HepG2 (cell line): ENCODE data around the gene IGF2. TPM values are rescaled to one million over a fixed set of nuclear protein-coding genes. Genes with fewer than 3 reads are reported as not detected.

ENCODE experiments used
- AGO2 ChIP-seq: fragments of 200-400 bp; formaldehyde crosslinking; optimal IDR thresholded peaks from 2 replicates; pipeline ENCODE3; 2017; ENCODE audit warnings: mild to moderate bottlenecking, low read depth, low read length, moderate library complexity
- BHLHE40 ChIP-seq: IDR thresholded peaks from 2 replicates; pipeline ENCODE4 v1.6.1; 2011; ENCODE audit warnings: low read length, improper control_type of control experiment
- FIP1L1 ChIP-seq: fragments of 200-400 bp; formaldehyde crosslinking; IDR thresholded peaks from 2 replicates; pipeline ENCODE4 v1.6.1; 2018; ENCODE audit warnings: low read depth, mild to moderate bottlenecking, low read length, moderate library complexity, borderline replicate concordance; ENCODE audit not compliant: insufficient read depth
- GATAD2A ChIP-seq: IDR thresholded peaks from 2 replicates; pipeline ENCODE4 v1.6.1; 2016
- HOXA5 ChIP-seq: sonication (generic); formaldehyde crosslinking; IDR thresholded peaks from 2 replicates; pipeline ENCODE4 v1.4.0; 2020; ENCODE audit warnings: missing genetic modification reagents
- KDM1A ChIP-seq: IDR thresholded peaks from 2 replicates; pipeline ENCODE4 v1.6.1; 2016; ENCODE audit warnings: missing compliant biosample characterization
- MTA3 ChIP-seq: sonication (generic); formaldehyde crosslinking; IDR thresholded peaks from 2 replicates; pipeline ENCODE4 v1.4.0; 2020; ENCODE audit warnings: missing genetic modification reagents
- MTF2 ChIP-seq: sonication (generic); formaldehyde crosslinking; IDR thresholded peaks from 2 replicates; pipeline ENCODE4 v1.5.0; 2020; ENCODE audit warnings: missing genetic modification reagents, borderline replicate concordance
- MZF1 ChIP-seq: sonication (generic); formaldehyde crosslinking; IDR thresholded peaks from 2 replicates; pipeline ENCODE4 v1.8.1; 2023; ENCODE audit warnings: mild to moderate bottlenecking, missing genetic modification reagents, borderline replicate concordance
- NCOA2 ChIP-seq: sonication (generic); formaldehyde crosslinking; IDR thresholded peaks from 2 replicates; pipeline ENCODE4 v1.8.0; 2022; ENCODE audit warnings: inconsistent platforms
- PAX8 ChIP-seq: sonication (generic); formaldehyde crosslinking; IDR thresholded peaks from 2 replicates; pipeline ENCODE4 v1.8.0; 2022; ENCODE audit warnings: mild to moderate bottlenecking, missing genetic modification reagents, borderline replicate concordance
- PHF20 ChIP-seq: sonication (generic); formaldehyde crosslinking; IDR thresholded peaks from 2 replicates; pipeline ENCODE4 v1.5.0; 2020; ENCODE audit warnings: mild to moderate bottlenecking, missing genetic modification reagents
- POLR2AphosphoS5 ChIP-seq: IDR thresholded peaks from 2 replicates; pipeline ENCODE4 v1.6.1; 2012; ENCODE audit warnings: low read depth, low read length
- SATB2 ChIP-seq: sonication (generic); formaldehyde crosslinking; IDR thresholded peaks from 2 replicates; pipeline ENCODE4 v1.5.0; 2020; ENCODE audit warnings: missing genetic modification reagents
- TAF15 ChIP-seq: fragments of 200-400 bp; formaldehyde crosslinking; IDR thresholded peaks from one replicate; pipeline ENCODE4 v1.6.1; 2018; ENCODE audit warnings: mild to moderate bottlenecking, low read depth, low read length; ENCODE audit not compliant: poor library complexity, severe bottlenecking
- WIZ ChIP-seq: sonication (generic); formaldehyde crosslinking; IDR thresholded peaks from 2 replicates; pipeline ENCODE4 v1.5.1; 2020; ENCODE audit warnings: mild to moderate bottlenecking, missing genetic modification reagents
- ZEB1 ChIP-seq: IDR thresholded peaks from 2 replicates; pipeline ENCODE4 v1.6.1; 2012; ENCODE audit warnings: mild to moderate bottlenecking, low read depth, inconsistent platforms; ENCODE audit not compliant: insufficient replicate concordance
- ZFP36L2 ChIP-seq: sonication (generic); formaldehyde crosslinking; IDR thresholded peaks from 2 replicates; pipeline ENCODE4 v1.4.0; 2020; ENCODE audit warnings: missing genetic modification reagents
- ZIK1 ChIP-seq: sonication (generic); formaldehyde crosslinking; IDR thresholded peaks from 2 replicates; pipeline ENCODE4 v1.5.0; 2020; ENCODE audit warnings: mild to moderate bottlenecking, low read depth, missing genetic modification reagents, borderline replicate concordance
- ZNF282 ChIP-seq: fragments of 450-650 bp; IDR thresholded peaks from 2 replicates; pipeline ENCODE4 v1.6.1; 2018; ENCODE audit not compliant: partially characterized antibody
- ZNF546 ChIP-seq: sonication (generic); formaldehyde crosslinking; conservative IDR thresholded peaks from 2 replicates; pipeline ENCODE4 v1.8.1; 2023; ENCODE audit warnings: mild to moderate bottlenecking, missing genetic modification reagents
- ZNF572 ChIP-seq: sonication (generic); formaldehyde crosslinking; IDR thresholded peaks from 2 replicates; pipeline ENCODE4 v1.5.1; 2020; ENCODE audit warnings: mild to moderate bottlenecking, missing genetic modification reagents
- ZNF652 ChIP-seq: IDR thresholded peaks from 2 replicates; pipeline ENCODE4 v1.6.1; 2016; ENCODE audit warnings: low read depth, borderline replicate concordance
- ZNF75D ChIP-seq: sonication (generic); formaldehyde crosslinking; IDR thresholded peaks from 2 replicates; pipeline ENCODE4 v1.8.1; 2023; ENCODE audit warnings: missing genetic modification reagents, mild to moderate bottlenecking, borderline replicate concordance
- ZNF878 ChIP-seq: sonication (generic); formaldehyde crosslinking; IDR thresholded peaks from 2 replicates; pipeline ENCODE4 v1.8.1; 2023; ENCODE audit warnings: mild to moderate bottlenecking, missing genetic modification reagents, moderate library complexity
- polyA plus RNA-seq, 8 experiments: library from polyadenylated mRNA; depleted of rRNA in 3 of 8; stranded (reverse) in 7 of 8; unstranded in 1 of 8; fragments of >200 nt; fragmentation: Illumina TruSeq in 4 of 8; extraction: Trizol in 4 of 8; gene quantifications; 2 replicates each; pipeline versions ENCODE4 v1.2.1 to v1.2.3, GENCODE V29; 2011 to 2016; ENCODE audit warnings: low read depth in 4 of 8, missing spikeins in 1 of 8, mixed read lengths in 1 of 8; ENCODE audit not compliant: insufficient read depth in 1 of 8
- total RNA-seq, 5 experiments: library from RNA; depleted of rRNA; stranded (reverse); fragments of >200 nt; fragmentation: Illumina TruSeq; extraction: Trizol; gene quantifications; 2 replicates each; pipeline ENCODE4 v1.2.3, GENCODE V29; 2016; ENCODE audit warnings: low read depth in 1 of 5
- TF ChIP-seq, protein P1 (sequence below): sonication (generic); formaldehyde crosslinking; IDR thresholded peaks from 2 replicates; pipeline ENCODE4 v1.9.0; 2022; ENCODE audit warnings: missing genetic modification reagents, mild to moderate bottlenecking, borderline replicate concordance
- TF ChIP-seq, protein P2 (sequence below): sonication (generic); formaldehyde crosslinking; IDR thresholded peaks from 2 replicates; pipeline ENCODE4 v1.8.0; 2022; ENCODE audit warnings: mild to moderate bottlenecking, missing genetic modification reagents, moderate library complexity
- TF ChIP-seq, protein P3 (sequence below): sonication (generic); formaldehyde crosslinking; IDR thresholded peaks from 2 replicates; pipeline ENCODE4 v1.5.0; 2020; ENCODE audit warnings: mild to moderate bottlenecking, missing genetic modification reagents
- TF ChIP-seq, protein P4 (sequence below): sonication (generic); formaldehyde crosslinking; IDR thresholded peaks from 2 replicates; pipeline ENCODE4 v1.4.0; 2020; ENCODE audit warnings: mild to moderate bottlenecking, missing genetic modification reagents

IGF2 gene
- total and polyA plus RNA-seq, 2 of the 13 experiments (the other 11 are each of a cell fraction or from before 2014, with no cell fraction given): 79.1 to 254 TPM

DNA sequence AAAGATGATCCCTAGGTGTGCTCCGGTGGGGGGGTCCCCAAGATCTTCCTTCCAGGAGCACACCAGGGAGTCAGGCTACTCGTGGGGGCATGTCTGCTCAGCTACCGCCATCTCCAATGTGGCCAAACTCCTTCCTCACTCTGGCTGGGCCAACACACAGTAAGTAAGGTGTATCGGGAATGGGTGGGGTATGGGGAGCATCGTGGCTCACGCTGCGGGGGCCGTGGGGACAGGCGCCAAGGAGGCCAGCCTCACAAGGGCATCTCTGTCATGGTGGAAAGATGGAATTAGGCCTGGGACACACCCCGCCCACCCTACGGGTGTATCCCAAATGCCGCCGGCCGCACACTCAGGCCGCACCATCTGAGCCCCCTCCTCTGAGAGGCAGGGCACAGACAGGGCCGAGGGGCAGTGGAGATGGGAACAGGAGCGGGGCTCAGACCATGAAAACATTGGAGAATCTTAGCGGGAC, 8.3 kb downstream of the IGF2 start (continued):
- TF ChIP-seq ZNF572 (CRISPR knock-in tag): no peak
- no peak; the same call in 1 of the 2 replicates for TF ChIP-seq ZNF546 (CRISPR knock-in tag)
- TF ChIP-seq MTA3: no peak
- no peak for TF ChIP-seq ZIK1 (CRISPR knock-in tag)
- TF ChIP-seq HOXA5 (CRISPR knock-in tag): no peak
- TF ChIP-seq TAF15: no peak
- TF ChIP-seq MZF1 (CRISPR knock-in tag): no peak
- TF ChIP-seq, protein P1, sequence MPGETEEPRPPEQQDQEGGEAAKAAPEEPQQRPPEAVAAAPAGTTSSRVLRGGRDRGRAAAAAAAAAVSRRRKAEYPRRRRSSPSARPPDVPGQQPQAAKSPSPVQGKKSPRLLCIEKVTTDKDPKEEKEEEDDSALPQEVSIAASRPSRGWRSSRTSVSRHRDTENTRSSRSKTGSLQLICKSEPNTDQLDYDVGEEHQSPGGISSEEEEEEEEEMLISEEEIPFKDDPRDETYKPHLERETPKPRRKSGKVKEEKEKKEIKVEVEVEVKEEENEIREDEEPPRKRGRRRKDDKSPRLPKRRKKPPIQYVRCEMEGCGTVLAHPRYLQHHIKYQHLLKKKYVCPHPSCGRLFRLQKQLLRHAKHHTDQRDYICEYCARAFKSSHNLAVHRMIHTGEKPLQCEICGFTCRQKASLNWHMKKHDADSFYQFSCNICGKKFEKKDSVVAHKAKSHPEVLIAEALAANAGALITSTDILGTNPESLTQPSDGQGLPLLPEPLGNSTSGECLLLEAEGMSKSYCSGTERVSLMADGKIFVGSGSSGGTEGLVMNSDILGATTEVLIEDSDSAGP (CRISPR knock-in tag): no peak; the same call in 1 of the 2 replicates
- no peak for TF ChIP-seq ZNF75D (CRISPR knock-in tag)
- no peak for TF ChIP-seq NCOA2
- TF ChIP-seq POLR2AphosphoS5: peak; percentile 57
- TF ChIP-seq WIZ: 0 out of 2 replicates have a peak, but pooled peaks have one; percentile 16
- TF ChIP-seq, protein P2, sequence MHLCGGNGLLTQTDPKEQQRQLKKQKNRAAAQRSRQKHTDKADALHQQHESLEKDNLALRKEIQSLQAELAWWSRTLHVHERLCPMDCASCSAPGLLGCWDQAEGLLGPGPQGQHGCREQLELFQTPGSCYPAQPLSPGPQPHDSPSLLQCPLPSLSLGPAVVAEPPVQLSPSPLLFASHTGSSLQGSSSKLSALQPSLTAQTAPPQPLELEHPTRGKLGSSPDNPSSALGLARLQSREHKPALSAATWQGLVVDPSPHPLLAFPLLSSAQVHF (CRISPR knock-in tag): no peak
- TF ChIP-seq KDM1A (CRISPR knock-in tag): no peak
- TF ChIP-seq MTF2: 0 out of 2 replicates have a peak, but pooled peaks have one; percentile 57
- TF ChIP-seq SATB2 (CRISPR knock-in tag): no peak
- TF ChIP-seq, protein P3, sequence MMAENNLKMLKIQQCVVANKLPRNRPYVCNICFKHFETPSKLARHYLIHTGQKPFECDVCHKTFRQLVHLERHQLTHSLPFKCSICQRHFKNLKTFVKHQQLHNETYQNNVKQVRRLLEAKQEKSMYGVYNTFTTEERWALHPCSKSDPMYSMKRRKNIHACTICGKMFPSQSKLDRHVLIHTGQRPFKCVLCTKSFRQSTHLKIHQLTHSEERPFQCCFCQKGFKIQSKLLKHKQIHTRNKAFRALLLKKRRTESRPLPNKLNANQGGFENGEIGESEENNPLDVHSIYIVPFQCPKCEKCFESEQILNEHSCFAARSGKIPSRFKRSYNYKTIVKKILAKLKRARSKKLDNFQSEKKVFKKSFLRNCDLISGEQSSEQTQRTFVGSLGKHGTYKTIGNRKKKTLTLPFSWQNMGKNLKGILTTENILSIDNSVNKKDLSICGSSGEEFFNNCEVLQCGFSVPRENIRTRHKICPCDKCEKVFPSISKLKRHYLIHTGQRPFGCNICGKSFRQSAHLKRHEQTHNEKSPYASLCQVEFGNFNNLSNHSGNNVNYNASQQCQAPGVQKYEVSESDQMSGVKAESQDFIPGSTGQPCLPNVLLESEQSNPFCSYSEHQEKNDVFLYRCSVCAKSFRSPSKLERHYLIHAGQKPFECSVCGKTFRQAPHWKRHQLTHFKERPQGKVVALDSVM (CRISPR knock-in tag): no peak
- no peak for TF ChIP-seq PAX8 (CRISPR knock-in tag)
- no peak for TF ChIP-seq BHLHE40
- no peak for TF ChIP-seq GATAD2A (CRISPR knock-in tag)
- TF ChIP-seq, protein P4, sequence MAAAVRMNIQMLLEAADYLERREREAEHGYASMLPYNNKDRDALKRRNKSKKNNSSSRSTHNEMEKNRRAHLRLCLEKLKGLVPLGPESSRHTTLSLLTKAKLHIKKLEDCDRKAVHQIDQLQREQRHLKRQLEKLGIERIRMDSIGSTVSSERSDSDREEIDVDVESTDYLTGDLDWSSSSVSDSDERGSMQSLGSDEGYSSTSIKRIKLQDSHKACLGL (CRISPR knock-in tag): no peak
- no peak for TF ChIP-seq ZNF282
- no peak for TF ChIP-seq FIP1L1
- no peak for TF ChIP-seq PHF20 (CRISPR knock-in tag)
- TF ChIP-seq AGO2: no peak
- 0 out of 2 replicates have a peak, but pooled peaks have one; percentile 47 for TF ChIP-seq ZNF878 (CRISPR knock-in tag)
- TF ChIP-seq ZEB1: no peak
- TF ChIP-seq ZNF652 (CRISPR knock-in tag): no peak
- no peak for TF ChIP-seq ZFP36L2
